Kidney tubule cell (primary cell): ENCODE data around the gene HBA1.
"Not testable (repeated sequence)": the region's sequence is repeated elsewhere in the genome, so short reads cannot be mapped to it uniquely, and the experiment has no call there.

Experiments used
- DNase-seq: peaks from one replicate; pipeline ENCODE4 v3.0.0-alpha.2; 2018; ENCODE audit warnings: low spot score

Gene HBA1

DNA sequence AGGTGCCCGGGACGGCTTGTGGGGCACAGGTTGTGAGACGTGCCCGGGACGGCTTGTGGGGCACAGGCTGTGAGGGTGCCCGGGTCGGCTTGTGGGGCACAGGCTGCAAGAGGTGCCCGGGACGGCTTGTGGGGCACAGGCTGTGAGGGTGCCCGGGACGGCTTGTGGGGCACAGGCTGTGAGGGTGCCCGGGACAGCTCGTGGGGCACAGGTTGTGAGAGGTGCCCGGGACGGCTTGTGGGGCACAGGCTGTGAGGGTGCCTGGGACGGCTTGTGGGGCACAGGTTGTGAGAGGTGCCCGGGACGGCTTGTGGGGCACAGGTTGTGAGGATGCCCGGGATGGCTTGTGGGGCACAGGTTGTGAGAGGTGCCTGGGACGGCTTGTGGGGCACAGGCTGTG is 16.2 kb upstream of the HBA1 start:
- DNase-seq: not testable (repeated sequence)

DNA sequence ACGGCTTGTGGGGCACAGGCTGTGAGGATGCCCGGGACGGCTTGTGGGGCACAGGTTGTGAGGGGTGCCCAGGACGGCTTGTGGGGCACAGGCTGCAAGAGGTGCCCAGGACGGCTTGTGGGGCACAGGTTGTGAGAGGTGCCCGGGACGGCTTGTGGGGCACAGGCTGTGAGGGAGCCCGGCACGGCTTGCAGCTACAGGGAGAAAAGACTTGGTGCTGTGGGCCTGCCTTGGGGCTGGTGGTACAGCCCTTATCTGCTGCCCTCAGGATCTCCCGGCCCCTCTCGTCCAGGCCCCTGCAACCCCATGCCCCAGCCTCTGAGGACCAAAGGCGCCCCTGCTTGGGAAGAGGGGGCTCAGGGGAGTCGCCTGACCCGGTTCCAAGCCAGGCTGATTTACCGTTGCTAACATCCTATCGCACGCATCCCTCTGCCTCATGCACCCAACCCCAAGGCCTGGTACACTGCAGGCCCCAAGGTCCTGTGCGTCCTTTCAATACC is 15.7 kb upstream of the HBA1 start:
- no peak for DNase-seq

DNA sequence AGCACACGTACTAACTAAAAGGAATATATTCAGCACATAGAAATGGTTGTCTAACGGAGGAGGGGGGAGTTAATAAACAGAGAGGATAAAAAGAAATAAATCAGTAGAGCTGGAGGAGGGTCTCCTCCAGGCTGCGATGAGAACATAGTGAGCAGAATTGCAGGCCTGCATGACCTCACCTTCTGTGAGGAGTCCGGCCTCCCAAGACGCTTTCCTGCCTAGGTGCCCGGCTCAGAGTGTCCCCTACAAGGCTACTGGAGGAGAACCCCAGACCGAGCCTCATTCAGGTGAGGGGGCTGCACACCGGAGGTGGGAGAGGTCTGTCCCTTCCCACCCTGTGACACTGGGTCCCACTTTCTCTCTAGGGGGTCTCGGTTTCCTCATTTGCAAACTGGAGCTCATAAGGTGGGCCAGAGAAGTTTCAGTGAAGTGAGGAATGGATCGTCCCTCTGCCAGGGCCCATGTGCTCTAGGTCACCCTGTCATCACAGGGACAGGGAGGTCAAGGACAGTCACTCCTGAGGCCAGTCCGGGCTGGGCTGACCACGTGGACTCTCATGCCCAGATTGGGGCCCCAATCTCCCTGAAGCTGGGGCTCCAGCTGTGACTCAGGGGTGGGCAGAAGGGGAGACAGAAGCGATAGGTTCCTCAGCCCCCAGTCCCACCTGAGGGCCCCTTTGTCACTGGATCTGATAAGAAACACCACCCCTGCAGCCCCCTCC is 14.0 kb upstream of the HBA1 start:
- no peak for DNase-seq

DNA sequence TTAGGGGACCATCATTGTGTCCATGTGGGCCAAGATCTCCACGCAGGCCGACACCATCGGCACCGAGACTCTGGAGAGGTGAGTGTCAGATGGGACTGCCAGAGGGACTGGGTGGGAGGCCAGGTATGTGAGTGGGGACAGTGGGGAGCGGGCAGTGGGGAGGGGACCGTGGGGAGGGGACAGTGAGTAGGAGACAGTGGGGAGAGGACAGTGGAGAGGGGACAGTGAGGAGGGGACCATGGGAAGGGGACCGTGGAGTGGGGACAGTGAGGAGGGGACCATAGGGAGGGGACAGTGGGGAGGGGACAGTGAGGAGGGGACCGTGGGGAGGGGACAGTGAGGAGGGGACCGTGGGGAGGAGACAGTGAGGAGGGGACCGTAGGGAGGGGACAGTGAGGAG is 13.3 kb upstream of the HBA1 start:
- not testable (repeated sequence) for DNase-seq

DNA sequence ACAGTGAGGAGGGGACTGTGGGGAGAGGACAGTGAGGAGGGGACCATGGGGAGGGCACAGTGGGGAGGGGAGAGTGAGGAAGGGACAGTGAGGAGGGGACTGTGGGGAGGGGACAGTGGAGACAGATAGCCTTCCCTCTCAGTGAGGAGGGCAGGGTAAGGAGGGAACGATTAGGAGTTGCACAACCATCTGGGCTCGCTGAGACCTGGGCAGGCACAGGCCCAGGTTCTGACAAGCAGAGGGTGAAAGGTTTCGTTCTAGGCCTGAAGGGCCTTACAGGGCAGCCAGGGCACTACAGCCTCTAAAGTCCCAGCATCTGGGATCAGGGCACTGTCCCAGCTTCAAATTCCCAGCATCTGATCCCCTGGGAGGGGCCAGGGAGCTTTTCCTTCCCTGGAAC is 12.8 kb upstream of the HBA1 start:
- not testable (repeated sequence) for DNase-seq

DNA sequence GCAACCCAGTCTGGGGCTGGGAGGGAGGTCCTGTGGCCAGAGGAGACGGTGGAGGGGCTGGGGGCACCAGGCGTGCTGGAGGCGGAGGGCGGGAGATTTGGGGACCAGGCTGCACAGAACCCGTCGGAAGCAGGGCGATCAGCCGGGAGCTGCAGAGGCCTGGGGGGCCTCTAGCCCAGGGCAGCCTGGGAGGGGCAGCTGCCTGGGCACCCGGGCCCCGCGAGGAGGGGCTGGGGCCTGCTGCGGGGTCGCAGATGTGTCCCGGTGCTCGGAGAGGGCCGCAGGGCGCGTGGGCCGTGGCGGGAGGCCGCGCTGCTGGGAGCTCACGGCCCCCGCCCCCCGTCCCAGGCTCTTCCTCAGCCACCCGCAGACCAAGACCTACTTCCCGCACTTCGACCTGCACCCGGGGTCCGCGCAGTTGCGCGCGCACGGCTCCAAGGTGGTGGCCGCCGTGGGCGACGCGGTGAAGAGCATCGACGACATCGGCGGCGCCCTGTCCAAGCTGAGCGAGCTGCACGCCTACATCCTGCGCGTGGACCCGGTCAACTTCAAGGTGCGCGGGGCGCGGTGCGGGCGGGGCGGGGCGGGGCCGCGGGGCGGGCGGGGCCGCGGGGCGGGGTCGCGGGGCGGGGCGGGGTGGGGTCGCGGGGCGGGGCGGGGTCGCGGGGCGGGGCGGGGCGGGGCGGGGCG is 12.2 kb upstream of the HBA1 start:
- DNase-seq: not testable (repeated sequence)

DNA sequence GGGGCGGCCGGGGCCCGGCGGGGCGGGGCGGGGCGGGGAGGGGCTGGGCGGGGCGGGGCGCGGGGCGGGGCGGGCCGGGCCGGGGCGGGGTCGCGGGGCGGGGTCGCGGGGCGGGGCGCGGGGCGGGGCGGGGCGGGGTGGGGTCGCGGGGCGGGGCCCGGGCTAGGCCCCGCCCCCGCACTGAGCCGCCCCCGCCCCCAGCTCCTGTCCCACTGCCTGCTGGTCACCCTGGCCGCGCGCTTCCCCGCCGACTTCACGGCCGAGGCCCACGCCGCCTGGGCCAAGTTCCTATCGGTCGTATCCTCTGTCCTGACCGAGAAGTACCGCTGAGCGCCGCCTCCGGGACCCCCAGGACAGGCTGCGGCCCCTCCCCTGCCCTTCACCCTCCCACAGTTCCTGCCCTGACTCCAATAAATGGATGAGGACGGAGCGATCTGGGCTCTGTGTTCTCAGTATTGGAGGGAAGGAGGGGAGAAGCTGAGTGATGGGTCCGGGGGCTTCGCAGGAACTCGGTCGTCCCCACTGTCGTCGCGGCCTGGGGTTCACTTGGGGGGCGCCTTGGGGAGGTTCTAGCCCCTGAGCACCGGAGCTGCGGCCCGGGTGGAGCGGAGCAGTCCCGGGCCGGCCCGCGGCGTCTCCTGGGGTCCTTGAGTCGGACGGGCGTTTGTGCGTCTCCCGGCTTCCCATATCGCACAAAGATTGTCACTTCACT is 11.5 kb upstream of the HBA1 start:
- DNase-seq: no peak

DNA sequence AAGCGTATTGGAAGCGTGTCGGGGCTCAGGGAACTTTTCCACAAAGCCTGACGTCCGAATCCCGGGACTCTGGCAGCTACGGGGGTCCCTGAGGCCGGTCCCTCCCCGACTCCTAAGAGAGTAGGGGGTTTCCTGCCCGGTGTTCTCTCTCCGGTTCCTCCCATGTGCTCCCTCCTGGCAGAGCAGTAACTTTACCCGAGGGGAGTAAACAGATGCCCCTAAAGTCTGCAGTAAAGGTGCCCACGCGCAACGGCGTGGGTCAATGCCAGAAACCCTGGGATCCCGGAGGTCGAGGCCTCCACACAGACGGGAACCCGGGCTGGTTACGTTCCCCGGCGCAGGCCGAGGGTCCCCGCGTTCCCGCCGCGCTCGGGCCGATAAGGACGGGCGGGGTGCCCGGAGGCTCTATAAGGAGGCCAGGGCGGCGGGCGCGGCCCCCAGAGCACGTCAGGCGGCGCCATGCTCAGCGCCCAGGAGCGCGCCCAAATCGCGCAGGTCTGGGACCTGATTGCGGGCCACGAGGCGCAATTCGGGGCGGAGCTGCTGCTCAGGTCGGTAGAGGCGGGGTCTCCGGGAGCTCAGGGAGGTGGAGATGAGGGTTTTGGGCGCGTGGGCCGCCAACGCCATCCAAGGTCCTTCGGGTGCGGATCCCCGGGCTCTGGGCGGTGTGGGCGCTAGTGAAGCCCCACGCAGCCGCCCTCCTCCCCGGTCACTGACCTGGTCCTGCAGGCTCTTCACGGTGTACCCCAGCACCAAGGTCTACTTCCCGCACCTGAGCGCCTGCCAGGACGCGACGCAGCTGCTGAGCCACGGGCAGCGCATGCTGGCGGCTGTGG is 10.7 kb upstream of the HBA1 start, which contains the start of gene HBM:
Gene HBM, plus strand, starts transcription at position 440 of the 836 bp plus-strand sequence. Its CDS starts 20 bp downstream, at position 460.
- DNase-seq: no peak

DNA sequence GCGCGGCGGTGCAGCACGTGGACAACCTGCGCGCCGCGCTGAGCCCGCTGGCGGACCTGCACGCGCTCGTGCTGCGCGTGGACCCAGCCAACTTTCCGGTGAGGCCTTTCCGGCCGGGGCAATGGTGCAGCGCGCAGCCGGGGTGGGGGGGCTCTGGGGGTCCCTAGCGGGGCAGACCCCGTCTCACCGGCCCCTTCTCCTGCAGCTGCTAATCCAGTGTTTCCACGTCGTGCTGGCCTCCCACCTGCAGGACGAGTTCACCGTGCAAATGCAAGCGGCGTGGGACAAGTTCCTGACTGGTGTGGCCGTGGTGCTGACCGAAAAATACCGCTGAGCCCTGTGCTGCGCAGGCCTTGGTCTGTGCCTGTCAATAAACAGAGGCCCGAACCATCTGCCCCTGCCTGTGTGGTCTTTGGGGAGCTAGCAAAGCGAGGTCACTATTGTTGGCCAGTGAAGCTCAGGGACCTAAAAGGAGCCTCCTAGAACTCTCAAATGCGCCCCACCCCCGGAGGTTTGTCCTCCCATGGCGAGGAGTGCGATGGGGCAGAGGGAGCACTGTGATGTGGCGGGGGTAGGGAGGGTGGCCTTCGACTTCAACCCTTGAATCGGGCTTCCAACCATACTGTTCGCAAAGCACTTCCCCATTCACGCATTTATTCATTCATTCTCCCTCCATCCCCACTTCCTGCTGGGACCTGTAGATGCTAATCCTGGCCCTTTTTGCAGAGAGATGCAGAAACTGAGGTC is 9.9 kb upstream of the HBA1 start:
- no peak for DNase-seq

DNA sequence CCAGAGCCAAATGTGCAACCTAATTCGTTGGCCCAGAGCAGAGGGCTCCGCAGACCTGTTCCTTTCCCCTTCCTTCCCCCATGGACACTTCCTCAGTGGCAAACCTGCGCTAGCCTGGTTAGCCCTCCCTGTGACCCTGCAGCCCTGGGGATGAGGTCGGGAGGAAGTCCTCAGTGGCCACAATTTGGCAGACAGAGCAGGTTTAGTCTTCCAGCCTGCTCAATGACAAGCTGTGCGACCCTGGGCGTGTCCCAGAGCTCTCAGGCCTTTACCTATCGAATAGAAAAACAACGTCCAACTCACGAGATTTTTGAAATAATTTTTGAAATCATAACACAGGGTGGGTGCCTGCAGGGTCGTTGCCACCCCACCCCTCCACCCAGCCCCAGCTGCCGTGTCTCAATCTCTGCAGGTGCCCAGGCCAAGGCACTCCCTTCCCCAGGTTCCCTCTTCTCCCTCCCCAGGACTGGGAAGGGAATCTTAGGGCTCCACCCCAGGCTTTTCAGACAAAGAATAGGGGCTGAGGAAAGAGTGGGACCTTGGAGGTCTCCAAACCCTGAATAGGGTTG is 9.3 kb upstream of the HBA1 start:
- DNase-seq: no peak

DNA sequence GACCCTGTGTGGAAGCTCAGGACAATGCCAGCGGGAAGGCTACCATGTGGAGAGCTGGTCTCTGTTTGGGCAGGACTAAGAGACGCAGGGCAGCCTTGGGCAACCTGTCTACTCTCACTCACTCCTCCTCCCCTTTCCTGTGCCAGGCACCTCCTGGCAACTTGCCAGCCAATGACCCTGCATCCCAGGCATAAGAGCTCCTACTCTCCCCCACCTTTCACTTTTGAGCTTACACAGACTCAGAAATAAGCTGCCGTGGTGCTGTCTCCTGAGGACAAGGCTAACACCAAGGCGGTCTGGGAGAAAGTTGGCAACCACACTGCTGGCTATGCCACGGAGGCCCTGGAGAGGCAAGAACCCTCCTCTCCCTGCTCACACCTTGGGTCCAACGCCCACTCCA is 8.1 kb upstream of the HBA1 start:
- no peak for DNase-seq

DNA sequence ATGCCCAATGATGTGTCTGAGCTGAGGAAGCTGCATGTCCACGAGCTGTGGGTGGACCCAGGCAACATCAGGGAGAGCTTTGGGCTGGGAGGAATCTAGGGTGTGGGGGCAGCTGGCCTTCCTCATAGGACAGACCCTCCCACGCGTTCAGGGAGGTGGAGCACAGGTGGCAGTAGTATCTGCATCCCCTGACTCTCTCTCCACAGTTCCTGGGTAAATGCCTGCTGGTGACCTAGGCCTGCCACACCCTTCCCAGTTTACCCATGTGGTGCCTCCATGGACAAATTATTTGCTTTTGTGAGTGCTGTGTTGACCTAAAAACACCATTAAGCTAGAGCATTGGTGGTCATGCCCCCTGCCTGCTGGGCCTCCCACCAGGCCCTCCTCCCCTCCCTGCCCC is 7.5 kb upstream of the HBA1 start:
- DNase-seq: no peak

DNA sequence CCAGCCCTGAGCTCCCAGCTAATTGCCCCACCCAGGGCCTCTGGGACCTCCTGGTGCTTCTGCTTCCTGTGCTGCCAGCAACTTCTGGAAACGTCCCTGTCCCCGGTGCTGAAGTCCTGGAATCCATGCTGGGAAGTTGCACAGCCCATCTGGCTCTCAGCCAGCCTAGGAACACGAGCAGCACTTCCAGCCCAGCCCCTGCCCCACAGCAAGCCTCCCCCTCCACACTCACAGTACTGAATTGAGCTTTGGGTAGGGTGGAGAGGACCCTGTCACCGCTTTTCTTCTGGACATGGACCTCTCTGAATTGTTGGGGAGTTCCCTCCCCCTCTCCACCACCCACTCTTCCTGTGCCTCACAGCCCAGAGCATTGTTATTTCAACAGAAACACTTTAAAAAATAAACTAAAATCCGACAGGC is 6.4 kb upstream of the HBA1 start:
- DNase-seq: not testable (repeated sequence)

DNA sequence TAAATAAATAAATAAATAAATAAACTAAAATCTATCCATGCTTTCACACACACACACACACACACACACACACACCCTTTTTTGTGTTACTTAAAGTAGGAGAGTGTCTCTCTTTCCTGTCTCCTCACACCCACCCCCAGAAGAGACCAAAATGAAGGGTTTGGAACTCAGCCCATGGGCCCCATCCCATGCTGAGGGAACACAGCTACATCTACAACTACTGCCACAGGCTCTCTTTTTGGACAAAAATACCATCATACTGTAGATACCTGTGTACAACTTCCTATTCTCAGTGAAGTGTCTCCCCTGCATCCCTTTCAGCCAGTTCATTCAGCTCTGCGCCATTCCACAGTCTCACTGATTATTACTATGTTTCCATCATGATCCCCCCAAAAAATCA is 5.7 kb upstream of the HBA1 start:
- no peak for DNase-seq

DNA sequence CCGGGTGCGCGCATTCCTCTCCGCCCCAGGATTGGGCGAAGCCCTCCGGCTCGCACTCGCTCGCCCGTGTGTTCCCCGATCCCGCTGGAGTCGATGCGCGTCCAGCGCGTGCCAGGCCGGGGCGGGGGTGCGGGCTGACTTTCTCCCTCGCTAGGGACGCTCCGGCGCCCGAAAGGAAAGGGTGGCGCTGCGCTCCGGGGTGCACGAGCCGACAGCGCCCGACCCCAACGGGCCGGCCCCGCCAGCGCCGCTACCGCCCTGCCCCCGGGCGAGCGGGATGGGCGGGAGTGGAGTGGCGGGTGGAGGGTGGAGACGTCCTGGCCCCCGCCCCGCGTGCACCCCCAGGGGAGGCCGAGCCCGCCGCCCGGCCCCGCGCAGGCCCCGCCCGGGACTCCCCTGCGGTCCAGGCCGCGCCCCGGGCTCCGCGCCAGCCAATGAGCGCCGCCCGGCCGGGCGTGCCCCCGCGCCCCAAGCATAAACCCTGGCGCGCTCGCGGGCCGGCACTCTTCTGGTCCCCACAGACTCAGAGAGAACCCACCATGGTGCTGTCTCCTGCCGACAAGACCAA is 4.0 kb upstream of the HBA1 start, which contains the start of gene HBA2:
Gene HBA2, plus strand, starts transcription at position 503 of the 568 bp plus-strand sequence. Its CDS starts 37 bp downstream, at position 540.
- not testable (repeated sequence) for DNase-seq

DNA sequence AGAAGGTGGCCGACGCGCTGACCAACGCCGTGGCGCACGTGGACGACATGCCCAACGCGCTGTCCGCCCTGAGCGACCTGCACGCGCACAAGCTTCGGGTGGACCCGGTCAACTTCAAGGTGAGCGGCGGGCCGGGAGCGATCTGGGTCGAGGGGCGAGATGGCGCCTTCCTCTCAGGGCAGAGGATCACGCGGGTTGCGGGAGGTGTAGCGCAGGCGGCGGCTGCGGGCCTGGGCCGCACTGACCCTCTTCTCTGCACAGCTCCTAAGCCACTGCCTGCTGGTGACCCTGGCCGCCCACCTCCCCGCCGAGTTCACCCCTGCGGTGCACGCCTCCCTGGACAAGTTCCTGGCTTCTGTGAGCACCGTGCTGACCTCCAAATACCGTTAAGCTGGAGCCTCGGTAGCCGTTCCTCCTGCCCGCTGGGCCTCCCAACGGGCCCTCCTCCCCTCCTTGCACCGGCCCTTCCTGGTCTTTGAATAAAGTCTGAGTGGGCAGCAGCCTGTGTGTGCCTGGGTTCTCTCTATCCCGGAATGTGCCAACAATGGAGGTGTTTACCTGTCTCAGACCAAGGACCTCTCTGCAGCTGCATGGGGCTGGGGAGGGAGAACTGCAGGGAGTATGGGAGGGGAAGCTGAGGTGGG is 3.1 kb upstream of the HBA1 start:
- DNase-seq: not testable (repeated sequence)

DNA sequence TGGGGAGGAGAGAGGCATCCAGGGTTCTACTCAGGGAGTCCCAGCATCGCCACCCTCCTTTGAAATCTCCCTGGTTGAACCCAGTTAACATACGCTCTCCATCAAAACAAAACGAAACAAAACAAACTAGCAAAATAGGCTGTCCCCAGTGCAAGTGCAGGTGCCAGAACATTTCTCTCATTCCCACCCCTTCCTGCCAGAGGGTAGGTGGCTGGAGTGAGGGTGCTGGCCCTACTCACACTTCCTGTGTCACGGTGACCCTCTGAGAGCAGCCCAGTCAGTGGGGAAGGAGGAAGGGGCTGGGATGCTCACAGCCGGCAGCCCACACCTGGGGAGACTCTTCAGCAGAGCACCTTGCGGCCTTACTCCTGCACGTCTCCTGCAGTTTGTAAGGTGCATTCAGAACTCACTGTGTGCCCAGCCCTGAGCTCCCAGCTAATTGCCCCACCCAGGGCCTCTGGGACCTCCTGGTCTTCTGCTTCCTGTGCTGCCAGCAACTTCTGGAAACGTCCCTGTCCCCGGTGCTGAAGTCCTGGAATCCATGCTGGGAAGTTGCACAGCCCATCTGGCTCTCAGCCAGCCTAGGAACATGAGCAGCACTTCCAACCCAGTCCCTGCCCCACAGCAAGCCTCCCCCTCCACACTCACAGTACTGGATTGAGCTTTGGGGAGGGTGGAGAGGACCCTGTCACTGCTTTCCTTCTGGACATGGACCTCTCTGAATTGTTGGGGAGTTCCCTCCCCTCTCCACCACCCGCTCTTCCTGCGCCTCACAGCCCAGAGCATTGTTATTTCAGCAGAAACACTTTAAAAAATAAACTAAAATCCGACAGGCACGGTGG is 2.3 kb upstream of the HBA1 start:
- DNase-seq: not testable (repeated sequence)

DNA sequence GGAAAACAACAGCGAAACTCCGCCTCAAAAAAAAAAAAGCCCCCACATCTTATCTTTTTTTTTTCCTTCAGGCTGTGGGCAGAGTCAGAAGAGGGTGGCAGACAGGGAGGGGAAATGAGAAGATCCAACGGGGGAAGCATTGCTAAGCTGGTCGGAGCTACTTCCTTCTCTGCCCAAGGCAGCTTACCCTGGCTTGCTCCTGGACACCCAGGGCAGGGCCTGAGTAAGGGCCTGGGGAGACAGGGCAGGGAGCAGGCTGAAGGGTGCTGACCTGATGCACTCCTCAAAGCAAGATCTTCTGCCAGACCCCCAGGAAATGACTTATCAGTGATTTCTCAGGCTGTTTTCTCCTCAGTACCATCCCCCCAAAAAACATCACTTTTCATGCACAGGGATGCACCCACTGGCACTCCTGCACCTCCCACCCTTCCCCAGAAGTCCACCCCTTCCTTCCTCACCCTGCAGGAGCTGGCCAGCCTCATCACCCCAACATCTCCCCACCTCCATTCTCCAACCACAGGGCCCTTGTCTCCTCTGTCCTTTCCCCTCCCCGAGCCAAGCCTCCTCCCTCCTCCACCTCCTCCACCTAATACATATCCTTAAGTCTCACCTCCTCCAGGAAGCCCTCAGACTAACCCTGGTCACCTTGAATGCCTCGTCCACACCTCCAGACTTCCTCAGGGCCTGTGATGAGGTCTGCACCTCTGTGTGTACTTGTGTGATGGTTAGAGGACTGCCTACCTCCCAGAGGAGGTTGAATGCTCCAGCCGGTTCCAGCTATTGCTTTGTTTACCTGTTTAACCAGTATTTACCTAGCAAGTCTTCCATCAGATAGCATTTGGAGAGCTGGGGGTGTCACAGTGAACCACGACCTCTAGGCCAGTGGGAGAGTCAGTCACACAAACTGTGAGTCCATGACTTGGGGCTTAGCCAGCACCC is 1.2 kb upstream of the HBA1 start:
- DNase-seq: no peak
